ENCODE data around the gene DNAL4.

The DNAL4 gene

GRCh38 chr22:38738475-38739070 lies 55.4 kb downstream of the DNAL4 start:
- no peak for DNase-seq

GRCh38 chr22:38737302-38738060 lies 56.5 kb downstream of the DNAL4 start:
- no peak for DNase-seq

- no peak for DNase-seq
Observed at GRCh38 chr22:38736257-38736570, 57.7 kb downstream of the DNAL4 start.

GRCh38 chr22:38735465-38736256 lies 58.3 kb downstream of the DNAL4 start:
- no peak for DNase-seq

- DNase-seq = no peak
Observed at GRCh38 chr22:38735126-38735464, 58.8 kb downstream of the DNAL4 start.

GRCh38 chr22:38734421-38735100 lies 59.4 kb downstream of the DNAL4 start:
- DNase-seq = no peak

GRCh38 chr22:38733724-38734381 lies 60.1 kb downstream of the DNAL4 start:
- DNase-seq = peak; percentile 65 to 79

GRCh38 chr22:38733329-38733723 lies 60.6 kb downstream of the DNAL4 start:
- DNase-seq = no peak

- DNase-seq = no peak
Observed at GRCh38 chr22:38732251-38732815, 61.6 kb downstream of the DNAL4 start.

GRCh38 chr22:38731703-38732161 lies 62.2 kb downstream of the DNAL4 start:
- no peak for DNase-seq

- no peak for DNase-seq
Observed at GRCh38 chr22:38730411-38730871, 63.5 kb downstream of the DNAL4 start.

GRCh38 chr22:38729946-38730345 lies 64.0 kb downstream of the DNAL4 start:
- DNase-seq = no peak

GRCh38 chr22:38728871-38729796 lies 64.8 kb downstream of the DNAL4 start:
- DNase-seq = no peak

All from cerebellar nuclear complex (tissue), 1 donor.